Measurements from ENCODE around the gene CTNNA3. TPM values are rescaled to one million over a fixed set of nuclear protein-coding genes. Genes with fewer than 3 reads are reported as not detected.

Gene CTNNA3
- total RNA-seq, 1 experiment from 2014 or later, result 0.85 TPM

- TF ChIP-seq TCF7L2 (IDR thresholded peaks at IDR 0.05; ENCODE audit: low read depth, low read length), result no peak
- no peak for TF ChIP-seq CTCF (IDR thresholded peaks at IDR 0.05)
- no peak for TF ChIP-seq SIN3A (IDR thresholded peaks at IDR 0.05; ENCODE audit: borderline replicate concordance, insufficient read depth, low read depth, low read length)
- no peak for TF ChIP-seq POLR2AphosphoS5 (IDR thresholded peaks at IDR 0.05; ENCODE audit: low read depth, low read length)
- no peak for TF ChIP-seq REST (IDR thresholded peaks at IDR 0.05; ENCODE audit: insufficient read depth in 1 of 2, low read depth in 2 of 2, low read length in 1 of 2)
- Histone ChIP-seq H3K27ac (ENCODE audit: low read length) (no peak overlapping the region), H3K36me3 (ENCODE audit: control insufficient read depth, insufficient read depth, low read length) (no peaks in the 10 kb centered on the region), H3K4me3 (ENCODE audit: low read depth in 2 of 2, low read length in 2 of 2) (no peak overlapping the region), H3K9me3 (ENCODE audit: control insufficient read depth, insufficient read depth, low read depth, low read length) (no peaks in the 10 kb centered on the region), H3K27me3 (ENCODE audit: control insufficient read depth, insufficient read depth, low read length) (no peaks in the 10 kb centered on the region), H3K4me1 (ENCODE audit: control insufficient read depth, insufficient read depth, low read length) (no peaks in the 10 kb centered on the region)
- no peak for ATAC-seq
- BruUV-seq (replicated peaks), result no TSS peak
- ChIA-PET CTCF (no interaction called here), POLR2A (no interaction called here)
- intact Hi-C loops (cut with micrococcal nuclease; ENCODE audit: unreplicated experiment) (no loop called here), in situ Hi-C loops (cut with HindIII; ENCODE audit: low pct_unique_long_range_greater_than_20kb, low sequenced_read_pairs) (no loop called here)
- no peak for DNase-seq (ENCODE audit: low read depth, low spot score)
These were observed 1795.7 kb downstream of the CTNNA3 start for GRCh38 chr10:65900271-65900670.

GRCh38 chr10:65898055-65898454 lies 1797.9 kb downstream of the CTNNA3 start:
- Histone ChIP-seq H3K9me3 (ENCODE audit: control insufficient read depth, insufficient read depth, low read depth, low read length) (no peaks in the 10 kb centered on the region), H3K27me3 (ENCODE audit: control insufficient read depth, insufficient read depth, low read length) (no peaks in the 10 kb centered on the region), H3K4me3 (ENCODE audit: low read depth in 2 of 2, low read length in 2 of 2) (no peak overlapping the region), H3K4me1 (ENCODE audit: control insufficient read depth, insufficient read depth, low read length) (no peaks in the 10 kb centered on the region), H3K36me3 (ENCODE audit: control insufficient read depth, insufficient read depth, low read length) (no peaks in the 10 kb centered on the region), H3K27ac (ENCODE audit: low read length) (no peak overlapping the region)
- in situ Hi-C loops (cut with HindIII; ENCODE audit: low pct_unique_long_range_greater_than_20kb, low sequenced_read_pairs) (no loop called here), intact Hi-C loops (cut with micrococcal nuclease; ENCODE audit: unreplicated experiment) (no loop called here)
- ATAC-seq, result no peak
- ChIA-PET POLR2A (no interaction called here), CTCF (no interaction called here)
- DNase-seq (ENCODE audit: low read depth, low spot score), result no peak
- BruUV-seq (replicated peaks), result no TSS peak
- TF ChIP-seq POLR2AphosphoS5 (IDR thresholded peaks at IDR 0.05; ENCODE audit: low read depth, low read length) (no peak), REST (IDR thresholded peaks at IDR 0.05; ENCODE audit: insufficient read depth in 1 of 2, low read depth in 2 of 2, low read length in 1 of 2) (no peak), TCF7L2 (IDR thresholded peaks at IDR 0.05; ENCODE audit: low read depth, low read length) (no peak), SIN3A (IDR thresholded peaks at IDR 0.05; ENCODE audit: borderline replicate concordance, insufficient read depth, low read depth, low read length) (no peak), CTCF (IDR thresholded peaks at IDR 0.05) (no peak)
